Small intestine (tissue), 7 donors: ENCODE data around the gene GPATCH2. TPM values are rescaled to one million over a fixed set of nuclear protein-coding genes. Genes with fewer than 3 reads are reported as not detected.

Experiments
- DNase-seq, 2 donors: peaks; one replicate each; pipeline versions ENCODE4 v3.0.0 to v3.0.0-alpha.2; 2013
- FAIRE-seq: peaks from 2 replicates; lab custom pipeline; 2012; peaks lifted over from hg19 to GRCh38; lab: Jason Lieb, UNC
- H3K27ac ChIP-seq, 3 donors: one replicate each; pipeline ENCODE4 v1.5.1; 2013; ENCODE audit warnings: low read length in 2 of 3, mild to moderate bottlenecking in 2 of 3, control low read depth in 1 of 3, inconsistent platforms in 1 of 3, low read depth in 1 of 3, moderate library complexity in 1 of 3
- H3K27me3 ChIP-seq, 3 donors: one replicate each; pipeline ENCODE4 v1.6.1; 2013; ENCODE audit warnings: low read length in 3 of 3, inconsistent platforms in 1 of 3; ENCODE audit not compliant: control insufficient read depth in 3 of 3, insufficient read depth in 3 of 3
- H3K36me3 ChIP-seq, 3 donors: one replicate each; pipeline ENCODE4 v1.6.1; 2013; ENCODE audit warnings: low read length in 3 of 3, inconsistent platforms in 1 of 3, low read depth in 1 of 3, mild to moderate bottlenecking in 1 of 3, moderate library complexity in 1 of 3; ENCODE audit not compliant: control insufficient read depth in 3 of 3, insufficient read depth in 2 of 3
- H3K4me1 ChIP-seq, 3 donors: one replicate each; pipeline ENCODE4 v1.6.1; 2013; ENCODE audit warnings: low read length in 2 of 3, inconsistent platforms in 1 of 3, low read depth in 1 of 3, mild to moderate bottlenecking in 1 of 3, moderate library complexity in 1 of 3; ENCODE audit not compliant: control insufficient read depth in 3 of 3, insufficient read depth in 2 of 3
- H3K4me3 ChIP-seq, 3 donors: one replicate each; pipeline ENCODE4 v1.5.1; 2013; ENCODE audit warnings: low read length in 3 of 3, control low read depth in 1 of 3, inconsistent platforms in 1 of 3, low read depth in 1 of 3, mild to moderate bottlenecking in 1 of 3, moderate library complexity in 1 of 3
- H3K9me3 ChIP-seq, 2 donors: one replicate each; pipeline ENCODE4 v1.6.1; 2013; ENCODE audit warnings: low read depth in 1 of 2, low read length in 1 of 2; ENCODE audit not compliant: control insufficient read depth in 2 of 2, insufficient read depth in 1 of 2
- WGBS, 3 donors: extraction: QIAGEN DNeasy Blood & Tissue Kit; methylation state at CpG; one replicate each; pipeline ENCODE4 v1.1.7; 2013; 5-methylcytosine and 5-hydroxymethylcytosine counted together
- polyA plus RNA-seq, 4 donors: library from polyadenylated mRNA; stranded (reverse) in 3 of 4; unstranded in 1 of 4; fragments of 200-250 nt in 3 of 4; fragments of 120-200 nt in 1 of 4; gene quantifications; one replicate each; pipeline versions ENCODE4 v1.2.1 to v1.2.3, GENCODE V29; 2013
- donor health status: healthy with polysubstance abuse.
- donor health status: control.
- donor health status: control.
- donor health status: Bipolar disorder and iron deficiency.
- donor health status: healthy.

GPATCH2 gene
- polyA plus RNA-seq, 4 donors, result 2.7 to 21.9 (median 5.6) TPM

- FAIRE-seq, result no peak
- Histone ChIP-seq H3K9me3 (no peaks in the 10 kb centered on the region), H3K4me3 (no peak overlapping the region), H3K4me1 (no peaks in the 10 kb centered on the region), H3K27me3 (no peaks in the 10 kb centered on the region), H3K27ac (no peak overlapping the region), H3K36me3 (peaks cover 0 to 4% (median 0%) of the 10 kb centered on the region in 3 donors)
- no peak for DNase-seq
- 91 to 98% (median 93%) methylated on average over 5 of the region's 5 CpGs for WGBS, 3 donors
These were observed 132.7 kb downstream of the GPATCH2 start for GRCh38 chr1:217498209-217498608.

GRCh38 chr1:217495249-217495648 is 135.6 kb downstream of the GPATCH2 start:
- H3K36me3 ChIP-seq, result peaks cover 0 to 4% (median 0%) of the 10 kb centered on the region in 3 donors
- H3K4me3 ChIP-seq, result no peak overlapping the region
- H3K27ac ChIP-seq, result no peak overlapping the region
- no peaks in the 10 kb centered on the region for H3K27me3 ChIP-seq
- no peaks in the 10 kb centered on the region for H3K9me3 ChIP-seq
- no peak for DNase-seq
- no peak for FAIRE-seq
- H3K4me1 ChIP-seq, result no peaks in the 10 kb centered on the region

GRCh38 chr1:217494767-217495166 is 136.1 kb downstream of the GPATCH2 start:
- peaks cover 0 to 4% (median 0%) of the 10 kb centered on the region in 3 donors for H3K36me3 ChIP-seq
- H3K4me3 ChIP-seq, result no peak overlapping the region
- H3K27ac ChIP-seq, result no peak overlapping the region
- DNase-seq (no peak), FAIRE-seq (no peak)
- WGBS, 3 donors, result 69 to 87% (median 85%) methylated on average over 2 of the region's 2 CpGs
- no peaks in the 10 kb centered on the region for H3K4me1 ChIP-seq
- H3K27me3 ChIP-seq, result no peaks in the 10 kb centered on the region
- H3K9me3 ChIP-seq, result no peaks in the 10 kb centered on the region

GRCh38 chr1:217493290-217493689 is 137.6 kb downstream of the GPATCH2 start:
- H3K4me1 ChIP-seq, result no peaks in the 10 kb centered on the region
- no peak overlapping the region for H3K4me3 ChIP-seq
- H3K9me3 ChIP-seq, result no peaks in the 10 kb centered on the region
- peaks cover 0 to 6% (median 0%) of the 10 kb centered on the region in 3 donors for H3K36me3 ChIP-seq
- FAIRE-seq, result no peak
- peak in 1 of 2 donors; percentile 5 for DNase-seq
- H3K27ac ChIP-seq, result no peak overlapping the region
- 83 to 92% (median 86%) methylated on average over 1 of the region's 1 CpG for WGBS, 3 donors
- no peaks in the 10 kb centered on the region for H3K27me3 ChIP-seq

GRCh38 chr1:217484871-217485270 is 146.0 kb downstream of the GPATCH2 start:
- FAIRE-seq (no peak), DNase-seq (no peak)
- H3K4me1 ChIP-seq, result no peaks in the 10 kb centered on the region

GRCh38 chr1:217482356-217483102 is 148.4 kb downstream of the GPATCH2 start:
- H3K36me3 ChIP-seq, result peaks cover 1 to 4% (median 2%) of the 10 kb centered on the region in 3 donors
- FAIRE-seq (no peak), DNase-seq (no peak)
- 64 to 84% (median 72%) methylated on average over 3 of the region's 3 CpGs for WGBS, 3 donors
- no peak overlapping the region for H3K4me3 ChIP-seq
- no peaks in the 10 kb centered on the region for H3K27me3 ChIP-seq
- H3K27ac ChIP-seq, result no peak overlapping the region
- H3K9me3 ChIP-seq, result no peaks in the 10 kb centered on the region
- no peaks in the 10 kb centered on the region for H3K4me1 ChIP-seq

More at GRCh38 chr1:217484871-217485270, 146.0 kb downstream of the GPATCH2 start:
- Histone ChIP-seq H3K9me3 (no peaks in the 10 kb centered on the region), H3K36me3 (peaks cover 0 to 5% (median 1%) of the 10 kb centered on the region in 3 donors), H3K4me3 (no peak overlapping the region), H3K27me3 (no peaks in the 10 kb centered on the region), H3K27ac (no peak overlapping the region)

GRCh38 chr1:217478450-217478849 is 152.4 kb downstream of the GPATCH2 start:
- Histone ChIP-seq H3K9me3 (no peaks in the 10 kb centered on the region), H3K4me3 (no peak overlapping the region), H3K27me3 (no peaks in the 10 kb centered on the region), H3K36me3 (peaks cover 1 to 8% (median 2%) of the 10 kb centered on the region in 3 donors), H3K4me1 (no peaks in the 10 kb centered on the region), H3K27ac (no peak overlapping the region)
- FAIRE-seq, result no peak
- no peak for DNase-seq

- Histone ChIP-seq H3K27me3 (no peaks in the 10 kb centered on the region), H3K4me1 (no peaks in the 10 kb centered on the region), H3K9me3 (no peaks in the 10 kb centered on the region), H3K4me3 (no peak overlapping the region), H3K36me3 (peaks cover 0 to 6% (median 1%) of the 10 kb centered on the region in 3 donors), H3K27ac (no peak overlapping the region)
- FAIRE-seq (no peak), DNase-seq (peak in 1 of 2 donors; percentile 44)
- WGBS, 3 donors, result 48 to 94% (median 89%) methylated on average over 1 of the region's 1 CpG
These were observed 158.0 kb downstream of the GPATCH2 start for GRCh38 chr1:217472915-217473314.

GRCh38 chr1:217471403-217471802 is 159.5 kb downstream of the GPATCH2 start:
- Histone ChIP-seq H3K36me3 (no peaks in the 10 kb centered on the region), H3K27me3 (no peaks in the 10 kb centered on the region), H3K27ac (no peak overlapping the region), H3K9me3 (no peaks in the 10 kb centered on the region), H3K4me3 (no peak overlapping the region), H3K4me1 (no peaks in the 10 kb centered on the region)
- 68 to 74% (median 70%) methylated on average over 1 of the region's 1 CpG for WGBS, 3 donors
- FAIRE-seq (no peak), DNase-seq (no peak)
